ENCODE results near the gene METTL16.

The METTL16 gene

DNA sequence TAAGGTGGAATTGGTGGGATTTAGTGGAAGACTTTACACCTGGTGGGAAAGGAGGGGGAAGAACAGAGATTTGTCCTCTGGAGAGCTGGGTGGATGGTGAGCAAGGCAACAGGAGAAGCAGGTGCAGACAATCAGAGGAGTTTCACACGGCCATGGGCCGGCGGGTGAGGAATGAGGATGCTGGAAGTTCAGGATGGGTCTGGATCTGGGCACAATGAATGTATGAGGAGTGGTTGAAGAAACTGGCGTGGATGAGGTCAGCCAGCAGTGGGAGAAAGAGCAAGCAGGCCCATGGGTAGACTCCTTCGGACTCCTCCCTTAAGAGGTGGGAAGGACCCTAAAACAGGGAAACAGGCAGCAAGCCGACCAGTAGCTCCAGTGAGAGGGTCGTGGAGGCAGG lies 100.7 kb downstream of the METTL16 start:
- no peak for DNase-seq

DNA sequence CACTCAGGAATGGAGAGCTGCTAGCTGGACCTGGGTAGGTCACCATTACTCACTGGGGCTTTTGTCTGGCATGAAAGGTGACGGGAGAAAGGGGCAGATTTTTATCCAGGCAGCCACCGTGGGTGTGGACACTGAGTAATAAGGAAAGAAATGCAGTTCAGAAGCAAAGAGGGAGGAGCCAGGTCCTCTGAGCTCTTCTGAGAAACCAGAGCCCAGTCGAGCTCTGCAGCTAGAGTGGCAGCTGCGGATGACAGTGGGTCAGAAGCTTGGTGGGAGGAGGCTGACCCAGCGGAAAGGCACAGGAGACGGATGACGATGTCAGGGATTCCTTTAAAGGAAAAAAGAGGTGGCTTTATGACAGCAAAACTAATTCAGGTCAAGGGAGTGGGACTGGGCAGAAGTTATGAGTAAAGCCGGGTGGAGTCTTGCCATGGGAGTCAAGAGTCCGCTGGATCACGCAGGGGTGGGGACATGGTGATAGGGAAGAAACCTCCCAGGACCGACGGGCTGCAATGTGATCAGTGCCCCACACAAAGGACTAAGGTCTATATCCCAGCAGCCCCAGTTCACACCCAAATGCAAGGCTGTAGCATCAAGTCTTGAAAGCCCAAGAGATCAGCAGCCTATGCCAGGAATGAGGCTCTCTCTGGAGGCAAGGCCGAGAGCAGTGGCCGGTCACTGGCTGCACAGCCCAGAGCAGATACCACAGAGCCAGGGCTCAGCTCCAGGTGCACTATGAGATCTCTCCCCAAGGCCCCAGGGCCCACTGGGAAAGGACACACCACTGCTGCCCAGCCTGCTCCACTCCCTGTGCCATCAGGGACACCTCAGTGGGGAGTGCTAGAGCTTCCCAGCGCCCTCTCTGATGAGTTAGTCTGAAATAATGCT lies 104.5 kb downstream of the METTL16 start:
- no peak for DNase-seq

DNA sequence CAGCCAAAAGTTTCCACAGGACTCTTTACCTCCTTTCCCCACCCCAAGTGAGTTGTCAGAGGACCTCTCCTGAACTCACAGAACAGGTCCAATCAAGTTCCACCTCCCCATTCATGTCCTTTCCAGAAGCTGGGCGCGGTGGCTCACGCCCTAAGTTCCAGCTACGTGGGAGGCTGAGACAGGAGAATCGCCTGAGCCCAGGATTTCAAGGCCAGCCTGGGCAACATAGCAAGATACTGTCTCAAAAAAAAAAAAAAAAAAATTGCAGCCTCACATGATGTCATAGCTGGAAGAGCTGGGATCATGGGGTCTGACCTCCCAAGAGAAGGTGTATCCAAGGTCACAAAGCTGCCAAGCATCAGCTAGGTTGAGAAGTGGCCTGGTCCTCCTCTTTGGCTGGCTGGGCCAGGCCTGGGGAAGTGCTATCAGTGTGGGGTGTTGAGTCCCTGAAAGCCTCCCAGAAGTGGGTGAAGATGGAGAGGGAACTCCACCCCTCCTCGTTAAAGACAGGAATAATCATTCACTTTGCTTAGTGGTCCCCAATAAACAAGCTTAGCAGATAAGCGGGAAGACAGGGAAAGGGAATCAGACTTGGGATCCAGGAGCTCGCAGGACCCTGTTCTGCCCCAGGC lies 105.3 kb downstream of the METTL16 start:
- DNase-seq = no peak

DNA sequence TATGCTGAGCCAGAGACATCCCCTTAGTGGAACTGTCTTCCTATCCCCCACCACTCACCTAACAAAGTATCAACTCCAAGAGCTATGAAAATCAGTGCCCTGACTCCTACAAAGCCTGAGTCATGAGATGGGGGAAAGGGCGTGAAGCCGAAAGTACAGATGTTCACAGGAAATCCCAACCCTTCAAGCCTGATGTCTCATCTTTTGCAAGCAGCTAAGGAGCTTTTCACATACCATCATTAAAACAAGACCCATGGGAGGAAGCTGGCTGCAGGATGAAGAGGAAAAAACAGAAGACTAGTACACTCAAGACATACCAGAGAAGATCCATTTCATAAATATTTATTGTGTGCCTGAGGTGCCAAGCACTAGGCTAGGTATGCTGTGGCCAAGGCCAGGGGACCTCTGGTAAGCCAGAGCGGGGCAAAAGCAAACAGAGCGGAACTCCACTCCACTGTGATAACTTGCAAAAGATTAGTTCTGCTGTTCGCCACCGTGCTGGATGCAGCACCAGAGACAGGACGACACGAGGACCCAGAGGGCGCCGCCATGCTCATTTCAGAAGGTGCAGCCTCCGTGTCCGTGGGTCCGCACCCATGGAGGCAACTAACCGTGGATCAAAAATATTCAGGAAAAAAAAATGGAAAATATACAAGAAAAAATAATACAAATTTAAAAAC lies 106.3 kb downstream of the METTL16 start:
- no peak for DNase-seq

DNA sequence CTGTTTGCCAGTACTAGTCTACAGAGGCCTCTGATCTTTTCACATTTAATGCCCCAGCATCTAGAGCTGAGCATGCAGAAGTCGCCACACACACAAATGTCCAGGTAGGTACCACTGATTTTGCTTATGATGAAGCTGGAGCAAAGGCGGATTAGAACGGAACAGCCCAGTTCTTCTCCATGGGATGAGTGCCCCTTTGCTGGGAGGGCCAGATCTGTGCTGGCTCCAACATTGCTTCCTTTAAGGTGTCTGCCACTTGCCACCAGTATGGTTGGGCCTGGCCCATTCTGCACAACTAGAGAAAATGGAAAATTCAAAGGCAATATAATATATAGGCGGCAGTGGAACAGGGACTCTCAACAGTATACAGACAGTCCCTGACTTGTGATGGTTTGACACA lies 108.6 kb downstream of the METTL16 start:
- no peak for DNase-seq

DNA sequence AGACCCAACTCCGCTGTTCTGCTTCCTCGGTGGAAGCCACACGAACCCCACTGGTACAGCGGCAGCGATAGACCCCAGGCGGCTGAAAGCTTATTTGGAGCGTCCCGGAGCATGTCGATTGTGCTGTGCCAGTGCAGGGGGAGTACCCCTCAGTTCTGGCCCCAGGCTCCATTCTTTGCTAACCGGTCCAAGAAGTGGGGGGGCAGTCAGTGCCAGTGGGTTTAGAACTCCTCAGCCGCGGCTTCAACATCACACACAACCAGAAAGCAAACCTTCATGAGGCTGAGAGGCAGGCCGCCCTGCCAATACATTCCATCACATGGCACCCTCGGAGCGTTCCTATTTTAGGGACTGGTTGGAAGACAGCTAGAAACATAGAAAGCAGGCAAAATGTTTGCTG lies 109.1 kb downstream of the METTL16 start:
- DNase-seq = no peak

DNA sequence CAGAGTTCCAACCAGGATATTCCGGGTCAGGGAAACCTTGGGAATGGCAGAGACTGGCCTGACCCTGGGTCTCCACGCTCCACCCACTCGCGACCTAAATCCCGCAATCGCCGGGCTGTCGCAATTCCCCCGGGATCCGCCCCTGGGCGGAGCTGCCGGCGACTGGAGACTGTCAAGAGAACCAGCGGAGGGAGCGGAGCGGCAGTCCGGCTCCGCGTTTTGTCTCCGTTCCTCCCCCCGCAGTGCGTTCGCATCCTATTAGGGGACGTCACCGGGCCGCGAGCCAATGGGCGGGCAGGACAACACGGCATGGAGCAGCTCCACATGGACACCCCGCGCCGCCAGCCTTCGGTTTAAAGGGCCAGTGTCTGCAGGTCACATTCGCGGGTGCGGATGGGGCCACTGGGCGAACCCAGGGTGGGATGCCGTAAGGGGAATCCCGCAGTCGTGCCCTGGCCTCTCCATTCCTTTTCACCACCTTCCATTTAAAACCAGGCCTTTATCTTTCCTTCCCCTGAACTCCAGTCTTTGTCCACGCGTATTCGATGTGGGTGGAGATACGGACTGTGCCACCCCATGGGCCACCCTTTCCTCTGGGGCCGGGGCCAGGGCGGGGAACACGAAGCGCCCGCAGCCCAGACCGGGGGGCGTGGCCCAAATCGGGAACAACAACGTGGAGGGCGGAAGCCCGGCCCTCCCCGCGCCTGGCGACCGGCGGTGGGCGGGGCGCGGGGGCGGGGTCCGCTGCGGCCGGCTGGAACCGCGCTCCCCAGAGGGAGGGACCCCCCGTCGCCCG lies 110.1 kb downstream of the METTL16 start:
- DNase-seq = peak; percentile 82

DNA sequence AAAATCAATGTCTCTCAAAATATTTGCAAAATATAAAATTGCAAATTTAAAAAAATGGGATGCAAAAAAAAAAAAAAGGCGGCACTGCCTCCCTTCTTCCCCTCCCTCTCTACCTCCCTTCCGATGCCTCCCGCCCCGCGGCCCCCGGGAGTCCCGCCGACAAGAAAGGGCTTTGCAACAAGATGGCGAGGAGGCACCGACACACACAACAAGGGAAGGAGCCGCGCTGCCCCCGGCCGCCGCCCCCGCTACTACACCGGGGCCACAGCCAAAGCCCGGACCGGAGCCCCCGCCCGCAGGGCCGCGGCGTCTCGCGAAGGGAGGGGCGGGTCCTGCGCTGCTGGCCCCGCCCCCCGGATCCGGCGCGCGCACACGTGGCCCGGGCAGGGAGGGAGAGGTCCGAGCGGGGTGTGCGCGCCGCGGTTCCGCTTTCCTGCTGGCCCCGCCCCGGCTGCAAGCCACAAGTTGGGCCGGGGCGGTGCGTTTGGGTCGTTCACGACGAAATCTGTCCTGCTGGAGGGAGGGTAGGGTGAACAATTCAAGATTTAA lies 110.7 kb downstream of the METTL16 start, which contains the start of gene MNT:
MNT (minus strand) TSS at position 184 of the 549 bp plus-strand sequence. CDS start 348 bp downstream, outside the sequence.
- peak; percentile 73 for DNase-seq

DNA sequence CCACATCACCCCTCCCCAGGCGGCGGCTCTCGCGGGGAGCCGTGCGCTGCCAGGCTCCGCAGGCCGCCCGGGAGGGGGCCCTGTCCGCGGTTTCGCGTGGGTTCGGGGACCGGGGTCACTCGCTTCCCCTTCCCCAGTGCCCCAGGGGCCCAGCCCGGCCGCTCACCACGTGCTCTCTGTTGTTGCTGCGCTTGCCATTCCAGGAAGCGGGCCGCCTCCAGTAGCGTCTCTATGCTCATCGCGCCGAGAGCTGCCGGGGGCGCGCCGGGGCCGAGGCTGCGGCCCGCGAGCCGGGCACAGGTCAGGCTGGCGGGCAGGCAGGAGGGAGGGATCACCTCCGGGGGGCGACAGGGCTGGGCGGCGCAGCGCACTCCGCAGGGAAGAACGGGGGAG lies 111.2 kb downstream of the METTL16 start:
- no peak for DNase-seq

DNA sequence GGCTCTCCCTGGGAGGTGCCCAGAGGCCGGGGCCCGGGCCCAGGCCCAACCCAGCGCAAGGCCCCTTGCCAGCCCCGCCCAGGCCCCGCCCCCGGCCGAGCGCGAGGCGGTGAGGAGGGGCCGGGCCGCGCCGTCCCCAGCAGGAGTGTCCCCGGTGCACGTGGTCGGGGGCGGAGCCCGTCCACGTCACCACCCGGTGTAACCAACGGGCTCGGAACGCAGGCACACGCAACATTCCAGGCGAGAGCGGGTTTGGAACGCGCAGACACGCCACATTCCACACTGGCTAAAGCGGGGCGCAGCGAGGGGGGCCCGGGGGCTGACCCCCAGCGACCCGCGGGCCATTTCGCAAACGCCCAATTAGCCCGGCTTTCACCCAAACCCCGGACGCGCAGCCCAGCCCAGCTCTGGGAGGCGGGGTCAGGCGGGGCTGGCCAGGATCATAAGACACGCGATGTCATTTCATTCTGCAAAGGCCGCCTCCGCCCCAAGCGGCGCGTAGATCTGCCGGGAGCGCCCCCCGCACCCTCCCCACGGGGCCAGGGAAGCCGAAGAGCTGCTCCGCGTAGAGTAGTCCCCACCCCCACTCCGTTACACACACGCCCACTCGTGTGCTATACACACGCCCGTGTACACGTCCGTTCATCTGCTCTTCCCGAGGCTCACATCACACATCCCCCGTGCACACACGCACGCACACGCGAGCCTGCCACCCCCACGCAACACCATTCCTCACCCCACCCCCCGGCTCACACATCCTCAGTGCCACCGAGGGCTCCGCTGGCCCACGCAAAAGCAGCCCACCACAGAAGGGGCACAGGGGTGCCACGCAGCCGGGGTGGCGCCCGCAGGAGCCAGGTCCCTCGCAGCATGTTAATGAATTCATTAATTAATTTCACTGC lies 111.9 kb downstream of the METTL16 start:
- DNase-seq = no peak

DNA sequence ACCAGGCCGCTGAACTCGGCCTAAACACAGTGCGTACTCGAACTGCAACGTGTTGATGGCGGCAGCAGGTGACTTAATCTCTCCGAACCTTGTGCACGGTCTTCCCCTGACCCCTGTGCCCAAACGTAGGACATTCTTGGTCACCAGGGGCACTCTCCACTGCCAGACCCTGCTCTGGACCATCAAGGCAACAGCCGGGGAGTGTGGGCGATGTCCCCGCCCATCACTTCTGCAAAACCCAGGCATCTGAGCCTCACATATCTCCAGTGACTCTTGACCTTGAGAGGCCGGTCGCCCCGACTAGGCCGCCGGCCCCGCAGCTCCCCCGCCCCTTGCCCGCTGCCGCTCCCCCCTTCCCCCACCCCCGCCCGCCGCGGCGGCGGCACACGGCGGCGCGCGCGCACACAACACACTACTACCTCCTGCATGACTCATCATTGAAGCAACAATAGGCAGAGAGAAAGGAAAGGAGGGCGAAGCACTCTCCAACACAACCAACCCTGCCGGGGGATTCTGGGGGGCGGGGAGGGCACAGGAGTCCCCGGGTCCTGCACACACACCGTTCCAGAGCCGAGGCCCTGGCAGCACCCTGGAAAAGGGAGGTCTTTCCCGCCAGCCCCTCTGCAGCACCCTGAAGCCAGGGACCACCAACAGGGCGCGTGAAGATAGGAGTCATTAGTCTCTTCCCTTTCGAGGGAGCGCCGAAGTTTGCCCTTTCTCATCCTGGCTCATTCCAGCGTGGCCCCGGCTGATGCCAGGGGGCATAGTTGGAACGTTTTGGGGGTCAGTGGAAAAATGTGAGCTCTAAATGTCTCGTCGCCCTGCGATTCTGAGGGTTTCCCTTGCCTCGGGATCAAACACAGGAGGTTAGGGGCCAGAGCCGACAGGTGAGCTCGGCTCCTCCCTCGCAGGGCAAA lies 112.8 kb downstream of the METTL16 start:
- no peak for DNase-seq

DNA sequence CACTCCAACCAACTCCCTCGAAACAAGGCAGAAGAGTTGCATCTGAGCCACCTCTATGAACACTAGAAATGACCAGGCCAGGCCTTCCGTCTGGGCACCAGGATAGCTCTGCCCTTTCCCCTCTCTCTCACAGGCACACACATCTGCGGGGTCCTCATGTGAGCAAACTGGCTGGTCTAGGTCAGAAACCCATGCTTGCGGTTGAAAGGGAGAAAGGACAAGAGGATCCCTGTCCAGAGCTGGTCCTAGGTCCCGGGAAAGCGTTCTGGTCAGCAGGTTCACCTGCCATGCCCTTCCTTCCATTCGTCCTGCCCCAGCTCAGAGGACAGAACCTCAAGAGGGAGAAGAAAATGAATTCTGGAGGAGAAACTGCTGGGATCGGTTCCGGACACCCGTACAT lies 113.5 kb downstream of the METTL16 start:
- DNase-seq = no peak

DNA sequence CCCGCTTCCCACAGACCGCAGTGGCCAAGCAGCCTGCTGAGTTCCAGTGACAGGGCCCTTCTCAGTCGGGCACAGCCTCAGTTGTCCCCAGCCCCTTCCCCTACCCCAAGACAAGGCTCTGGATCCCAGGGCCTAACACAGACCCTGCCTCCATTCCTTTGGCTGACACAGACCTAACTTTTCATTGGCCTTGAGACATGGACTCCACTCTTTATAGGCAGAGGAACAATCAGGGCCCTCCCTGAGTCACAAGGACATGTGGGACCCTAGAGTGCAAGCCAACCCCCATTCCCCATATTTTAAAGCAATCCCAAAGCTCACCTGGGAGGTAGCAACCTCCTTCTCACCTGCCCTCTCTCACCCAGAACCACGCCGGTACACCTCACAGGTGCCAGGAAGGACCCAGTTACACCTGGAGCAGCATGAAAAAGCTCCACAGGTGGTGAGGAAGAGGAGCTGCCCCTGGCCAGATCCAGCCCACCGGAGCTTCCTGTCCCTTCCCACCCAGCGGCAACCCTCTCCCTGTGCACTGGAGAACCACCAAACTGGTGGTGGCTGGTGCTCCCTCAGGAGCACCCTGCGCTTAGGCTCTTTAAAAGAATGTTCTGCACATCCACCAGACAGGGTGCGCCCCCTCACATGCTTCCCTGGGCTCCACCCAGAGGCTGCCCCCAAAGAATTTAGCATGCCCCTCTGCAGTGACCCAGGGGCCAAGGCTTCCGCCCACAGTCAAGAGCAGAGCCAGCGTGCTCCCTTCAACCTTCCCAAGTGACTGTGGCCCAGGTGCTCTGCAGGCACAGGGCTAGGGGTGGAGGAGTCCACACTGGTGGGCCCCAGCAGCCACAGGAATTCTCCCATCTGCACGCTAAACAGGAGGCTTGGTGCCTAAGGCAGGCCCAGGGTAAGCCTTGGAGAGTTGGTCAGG lies 114.2 kb downstream of the METTL16 start:
- DNase-seq = no peak

DNA sequence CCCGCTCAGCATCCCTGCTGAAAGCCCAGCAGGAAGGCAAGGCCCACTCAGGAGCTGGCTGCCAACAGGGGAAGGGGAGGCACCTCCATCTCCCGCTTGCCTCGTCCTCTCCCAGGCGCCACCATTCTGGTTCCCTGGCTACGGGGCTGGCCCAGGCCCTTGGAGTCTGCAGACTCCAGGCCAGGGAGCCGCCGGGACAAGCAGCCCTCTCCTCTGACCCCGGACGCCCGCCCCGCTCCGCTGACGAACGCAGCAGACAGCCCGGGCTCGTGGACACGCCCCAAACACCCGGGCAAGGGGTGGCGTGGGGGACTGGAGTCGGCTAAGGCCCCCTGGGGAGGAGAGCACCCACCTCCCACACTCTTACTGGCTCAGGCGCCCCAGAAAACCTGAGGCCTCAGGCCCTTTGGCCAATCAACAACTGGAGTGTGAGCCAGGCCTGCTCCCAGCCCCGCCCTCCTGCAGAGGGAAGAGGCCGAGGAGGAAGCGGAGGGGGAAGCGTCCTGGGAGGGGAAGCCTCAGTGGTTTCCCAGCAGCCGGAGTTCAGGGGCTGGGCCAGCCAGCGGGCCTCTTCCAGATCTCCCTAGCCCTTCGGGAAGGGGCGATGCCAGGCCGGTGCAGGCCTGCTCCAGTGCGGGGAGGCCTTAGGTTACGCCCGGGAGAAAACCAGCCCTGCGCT lies 115.0 kb downstream of the METTL16 start:
- DNase-seq = no peak

DNA sequence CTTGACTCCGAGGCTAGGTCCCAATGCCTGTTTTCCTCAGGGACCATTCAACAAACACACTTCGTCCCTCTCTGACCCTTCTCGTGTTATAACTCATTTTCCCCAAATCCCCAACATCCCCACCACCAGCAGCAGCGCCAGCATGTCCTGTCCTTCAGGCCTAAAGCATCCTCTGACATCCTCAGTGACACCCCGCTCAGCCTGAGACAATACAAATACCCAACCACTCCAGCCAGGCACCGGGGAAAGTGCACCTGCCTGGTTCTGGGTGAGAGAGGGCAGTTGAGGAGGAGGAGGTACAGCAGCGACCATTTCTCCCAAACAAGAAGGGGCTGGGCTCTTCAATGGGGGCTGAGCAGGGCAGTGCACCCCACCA lies 115.5 kb downstream of the METTL16 start:
- DNase-seq = no peak

DNA sequence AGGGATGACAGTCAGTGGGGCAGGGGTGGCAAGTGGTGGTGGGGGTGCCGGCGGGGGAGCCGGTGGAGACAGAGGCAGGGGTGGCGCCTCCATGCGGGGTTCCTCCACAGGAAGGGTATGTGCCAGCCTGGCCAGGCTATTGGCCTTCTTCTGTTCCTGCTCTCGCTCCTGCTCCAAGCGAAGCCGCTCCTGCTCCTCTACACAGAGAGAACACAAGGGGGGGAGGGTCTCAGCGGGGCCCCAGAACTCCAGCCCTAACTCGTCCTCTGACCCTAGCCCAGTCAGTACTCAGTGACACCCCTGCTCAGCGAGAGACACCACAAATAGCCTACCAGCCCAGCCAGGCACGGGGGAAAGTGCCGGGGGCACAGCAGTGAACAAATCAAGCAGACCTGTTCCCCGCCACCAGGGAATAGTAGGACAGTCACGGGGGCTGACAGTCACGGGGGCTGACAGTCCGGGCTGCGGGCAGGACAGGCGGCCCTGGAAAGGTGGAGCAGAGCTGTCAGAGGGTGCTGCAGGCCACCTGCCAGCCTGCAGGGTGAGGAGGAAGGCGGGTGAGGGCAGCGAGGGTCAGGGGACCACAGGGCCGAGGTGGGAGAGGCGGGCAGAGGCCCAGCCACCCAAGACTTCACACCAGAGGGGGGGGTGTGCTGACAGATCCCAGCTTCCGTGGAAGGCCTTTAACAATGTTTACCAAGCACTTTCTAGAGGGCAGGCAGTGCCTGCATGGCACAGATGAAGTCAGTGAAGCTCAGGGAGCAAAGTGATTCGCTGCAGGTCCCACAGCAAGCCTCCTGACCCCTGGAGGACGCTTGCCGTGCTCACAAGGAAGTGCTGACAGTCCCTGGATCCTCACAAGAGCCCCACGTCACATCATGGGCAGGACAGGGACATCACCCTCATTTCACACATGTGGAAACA lies 116.2 kb downstream of the METTL16 start:
- DNase-seq = no peak

DNA sequence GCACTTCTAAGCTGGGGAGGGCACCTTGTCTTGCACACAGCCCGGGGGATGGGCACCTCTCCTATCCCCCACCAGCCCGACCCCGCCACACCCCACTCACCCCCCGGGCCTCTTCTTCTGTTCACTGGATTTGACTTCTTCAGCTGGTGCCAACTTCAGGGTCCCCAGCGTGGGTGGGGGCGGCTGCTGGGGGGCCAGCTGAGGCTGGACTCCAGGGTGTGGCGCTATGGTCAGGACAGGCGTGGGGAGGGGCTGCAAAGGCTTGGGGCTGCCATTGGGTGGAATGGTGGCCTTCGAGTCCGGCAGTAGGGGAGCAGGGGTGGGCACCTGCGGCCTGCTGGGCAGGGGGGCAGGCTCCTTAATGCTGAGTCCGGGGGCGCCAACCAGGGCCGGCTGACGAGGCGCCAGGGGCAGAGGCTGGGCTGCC lies 116.9 kb downstream of the METTL16 start:
- DNase-seq = no peak
